ENCODE measurements around the gene DLEC1. TPM values are rescaled to one million over a fixed set of nuclear protein-coding genes. Genes with fewer than 3 reads are reported as not detected.
A peak's percentile ranks its signal among the peaks of the same experiment; 100 is the strongest.

The DLEC1 gene
- total and polyA plus RNA-seq, 9 donors, result 0.17 to 0.87 (median 0.32) TPM

- Histone ChIP-seq H3K9me3 (replicated peaks; ENCODE audit: control insufficient read depth, low read depth, low read length) (no peaks in the 10 kb centered on the region), H3K36me3 (ENCODE audit: control insufficient read depth, insufficient read depth, low read length) (peaks cover 17% of the 10 kb centered on the region), H3K4me1 (ENCODE audit: control insufficient read depth, insufficient read depth, low read length) (peaks cover 31% of the 10 kb centered on the region), H3K27ac (ENCODE audit: low read length) (peak overlapping the region; percentile 85), H3K27me3 (ENCODE audit: control insufficient read depth, insufficient read depth, low read length) (no peaks in the 10 kb centered on the region), H3K4me3 (ENCODE audit: low read length) (peak overlapping the region; percentile 65)
- WGBS (ENCODE audit: insufficient coverage), result 1% methylated on average over 36 of the region's 49 CpGs
- peak; percentile 90 for DNase-seq
Measured at GRCh38 chr3:37993820-37994638, 45.0 kb upstream of the DLEC1 start.

GRCh38 chr3:37994639-37994972 lies 44.4 kb upstream of the DLEC1 start:
- peaks cover 21% of the 10 kb centered on the region for H3K36me3 ChIP-seq (ENCODE audit: control insufficient read depth, insufficient read depth, low read length)
- peaks cover 35% of the 10 kb centered on the region for H3K4me1 ChIP-seq (ENCODE audit: control insufficient read depth, insufficient read depth, low read length)
- no peaks in the 10 kb centered on the region for H3K27me3 ChIP-seq (ENCODE audit: control insufficient read depth, insufficient read depth, low read length)
- H3K4me3 ChIP-seq (ENCODE audit: low read length), result peak overlapping the region; percentile 65
- H3K27ac ChIP-seq (ENCODE audit: low read length), result peak overlapping the region; percentile 85
- no CpG with 5 or more reads among the region's 2 CpGs for whole genome bisulfite sequencing (ENCODE audit: insufficient coverage)
- no peaks in the 10 kb centered on the region for H3K9me3 ChIP-seq (replicated peaks; ENCODE audit: control insufficient read depth, low read depth, low read length)
- DNase-seq, result no peak

GRCh38 chr3:37995652-37996641 lies 43.1 kb upstream of the DLEC1 start:
- DNase-seq, result no peak
- Histone ChIP-seq H3K27me3 (ENCODE audit: control insufficient read depth, insufficient read depth, low read length) (no peaks in the 10 kb centered on the region), H3K36me3 (ENCODE audit: control insufficient read depth, insufficient read depth, low read length) (peaks cover 32% of the 10 kb centered on the region), H3K4me1 (ENCODE audit: control insufficient read depth, insufficient read depth, low read length) (peaks cover 27% of the 10 kb centered on the region), H3K9me3 (replicated peaks; ENCODE audit: control insufficient read depth, low read depth, low read length) (no peaks in the 10 kb centered on the region), H3K27ac (ENCODE audit: low read length) (no peak overlapping the region), H3K4me3 (ENCODE audit: low read length) (no peak overlapping the region)
- 77% methylated on average over 5 of the region's 10 CpGs for WGBS (ENCODE audit: insufficient coverage)

- WGBS (ENCODE audit: insufficient coverage), result 50% methylated on average over 6 of the region's 7 CpGs
- Histone ChIP-seq H3K27ac (ENCODE audit: low read length) (no peak overlapping the region), H3K36me3 (ENCODE audit: control insufficient read depth, insufficient read depth, low read length) (peaks cover 41% of the 10 kb centered on the region), H3K4me1 (ENCODE audit: control insufficient read depth, insufficient read depth, low read length) (peaks cover 26% of the 10 kb centered on the region), H3K4me3 (ENCODE audit: low read length) (no peak overlapping the region), H3K27me3 (ENCODE audit: control insufficient read depth, insufficient read depth, low read length) (no peaks in the 10 kb centered on the region), H3K9me3 (replicated peaks; ENCODE audit: control insufficient read depth, low read depth, low read length) (no peaks in the 10 kb centered on the region)
- DNase-seq, result peak; percentile 80
Measured at GRCh38 chr3:37996785-37997301, 42.2 kb upstream of the DLEC1 start.

- no peak for DNase-seq
- no peak overlapping the region for H3K4me3 ChIP-seq (ENCODE audit: low read length)
- no peaks in the 10 kb centered on the region for H3K27me3 ChIP-seq (ENCODE audit: control insufficient read depth, insufficient read depth, low read length)
- no peak overlapping the region for H3K27ac ChIP-seq (ENCODE audit: low read length)
- peaks cover 45% of the 10 kb centered on the region for H3K36me3 ChIP-seq (ENCODE audit: control insufficient read depth, insufficient read depth, low read length)
- H3K9me3 ChIP-seq (replicated peaks; ENCODE audit: control insufficient read depth, low read depth, low read length), result no peaks in the 10 kb centered on the region
- WGBS (ENCODE audit: insufficient coverage), result 97% methylated on average over 7 of the region's 10 CpGs
- H3K4me1 ChIP-seq (ENCODE audit: control insufficient read depth, insufficient read depth, low read length), result peaks cover 26% of the 10 kb centered on the region
Measured at GRCh38 chr3:37997342-37997741, 41.7 kb upstream of the DLEC1 start.

- DNase-seq, result no peak
- 82% methylated on average over 2 of the region's 6 CpGs for WGBS (ENCODE audit: insufficient coverage)
- peak overlapping the region; percentile 90 for H3K27ac ChIP-seq (ENCODE audit: low read length)
- H3K4me1 ChIP-seq (ENCODE audit: control insufficient read depth, insufficient read depth, low read length), result peaks cover 26% of the 10 kb centered on the region
- H3K9me3 ChIP-seq (replicated peaks; ENCODE audit: control insufficient read depth, low read depth, low read length), result no peaks in the 10 kb centered on the region
- peaks cover 48% of the 10 kb centered on the region for H3K36me3 ChIP-seq (ENCODE audit: control insufficient read depth, insufficient read depth, low read length)
- no peak overlapping the region for H3K4me3 ChIP-seq (ENCODE audit: low read length)
- no peaks in the 10 kb centered on the region for H3K27me3 ChIP-seq (ENCODE audit: control insufficient read depth, insufficient read depth, low read length)
Measured at GRCh38 chr3:37997791-37998370, 41.1 kb upstream of the DLEC1 start.

GRCh38 chr3:37999836-38000235 lies 39.2 kb upstream of the DLEC1 start:
- no peak for DNase-seq
- Histone ChIP-seq H3K9me3 (replicated peaks; ENCODE audit: control insufficient read depth, low read depth, low read length) (no peaks in the 10 kb centered on the region), H3K27me3 (ENCODE audit: control insufficient read depth, insufficient read depth, low read length) (no peaks in the 10 kb centered on the region), H3K36me3 (ENCODE audit: control insufficient read depth, insufficient read depth, low read length) (peaks cover 51% of the 10 kb centered on the region), H3K4me3 (ENCODE audit: low read length) (no peak overlapping the region), H3K4me1 (ENCODE audit: control insufficient read depth, insufficient read depth, low read length) (peaks cover 21% of the 10 kb centered on the region), H3K27ac (ENCODE audit: low read length) (no peak overlapping the region)
- 83% methylated on average over 1 of the region's 6 CpGs for WGBS (ENCODE audit: insufficient coverage)

GRCh38 chr3:38000242-38000916 lies 38.6 kb upstream of the DLEC1 start:
- H3K4me1 ChIP-seq (ENCODE audit: control insufficient read depth, insufficient read depth, low read length), result peaks cover 21% of the 10 kb centered on the region
- H3K4me3 ChIP-seq (ENCODE audit: low read length), result no peak overlapping the region
- DNase-seq, result no peak
- no peak overlapping the region for H3K27ac ChIP-seq (ENCODE audit: low read length)
- WGBS (ENCODE audit: insufficient coverage), result 89% methylated on average over 5 of the region's 6 CpGs
- H3K36me3 ChIP-seq (ENCODE audit: control insufficient read depth, insufficient read depth, low read length), result peaks cover 51% of the 10 kb centered on the region
- no peaks in the 10 kb centered on the region for H3K27me3 ChIP-seq (ENCODE audit: control insufficient read depth, insufficient read depth, low read length)
- no peaks in the 10 kb centered on the region for H3K9me3 ChIP-seq (replicated peaks; ENCODE audit: control insufficient read depth, low read depth, low read length)

- H3K36me3 ChIP-seq (ENCODE audit: control insufficient read depth, insufficient read depth, low read length), result peaks cover 51% of the 10 kb centered on the region
- peaks cover 21% of the 10 kb centered on the region for H3K4me1 ChIP-seq (ENCODE audit: control insufficient read depth, insufficient read depth, low read length)
- no peaks in the 10 kb centered on the region for H3K9me3 ChIP-seq (replicated peaks; ENCODE audit: control insufficient read depth, low read depth, low read length)
- no peak for DNase-seq
- no peak overlapping the region for H3K27ac ChIP-seq (ENCODE audit: low read length)
- no peak overlapping the region for H3K4me3 ChIP-seq (ENCODE audit: low read length)
- 86% methylated on average over 6 of the region's 6 CpGs for WGBS (ENCODE audit: insufficient coverage)
- H3K27me3 ChIP-seq (ENCODE audit: control insufficient read depth, insufficient read depth, low read length), result no peaks in the 10 kb centered on the region
Measured at GRCh38 chr3:38000965-38001455, 38.0 kb upstream of the DLEC1 start.
